A549 (cell line): Measurements from ENCODE around the gene UVSSA. TPM values are rescaled to one million over a fixed set of nuclear protein-coding genes. Genes with fewer than 3 reads are reported as not detected.

Experiments
- ATAC-seq, 2 experiments: fragments of 200-7000 bp in 1 of 2; fragments of >200 bp in 1 of 2; cut with Nextera tagmentation in 1 of 2; cut with Tn5 transposase in 1 of 2; 3 replicates each; pipeline versions ENCODE4 v1.8.0 to v1.9.1; 2018 to 2020; ENCODE audit warnings: mild to moderate bottlenecking in 1 of 2, moderate library complexity in 1 of 2
- CTCF ChIA-PET: fragments of 300-600 bp; sonication (Branson Sonifier 250); formaldehyde crosslinking; extraction: SDS; loops from one replicate; lab custom pipeline; 2021; ENCODE audit warnings: antibody characterized with exemption, inconsistent platforms; lab: Yijun Ruan, JAX
- POLR2A ChIA-PET: fragments of 350-600 bp; formaldehyde crosslinking; extraction: SDS; loops from one replicate; lab custom pipeline; 2021; ENCODE audit warnings: antibody characterized with exemption, inconsistent platforms; lab: Yijun Ruan, JAX
- DNase-seq, 2 experiments: peaks; one replicate each; pipeline versions ENCODE4 v3.0.0 to v3.0.0-alpha.2; 2011 to 2016; ENCODE audit warnings: low read depth in 1 of 2, low spot score in 1 of 2
- FAIRE-seq: peaks from 2 replicates; lab custom pipeline; 2011; peaks lifted over from hg19 to GRCh38; lab: Jason Lieb, UNC
- H3K27ac ChIP-seq, 2 experiments: fragments of >200 bp; sonication (Bioruptor Twin); formaldehyde crosslinking; 3 replicates each; pipeline ENCODE4 v1.5.1; 2016 to 2017
- H3K4me1 ChIP-seq: fragments of >200 bp; sonication (Bioruptor Twin); formaldehyde crosslinking; 3 replicates; pipeline ENCODE4 v1.6.1; 2016
- H3K4me2 ChIP-seq: fragments of >200 bp; sonication (Bioruptor Twin); formaldehyde crosslinking; 3 replicates; pipeline ENCODE4 v1.6.1; 2016
- H3K4me3 ChIP-seq: fragments of >200 bp; sonication (Bioruptor Twin); formaldehyde crosslinking; 3 replicates; pipeline ENCODE4 v1.5.1; 2016
- H3K9me3 ChIP-seq: fragments of >200 bp; sonication (Bioruptor Twin); formaldehyde crosslinking; 3 replicates; pipeline ENCODE4 v1.6.1; 2016
- ATOH8 ChIP-seq: fragments of 250-450 bp; sonication (Bioruptor Pico); IDR thresholded peaks from 2 replicates; pipeline ENCODE4 v1.5.0; 2020; ENCODE audit warnings: low read depth, mild to moderate bottlenecking, moderate library complexity
- BCL3 ChIP-seq: fragments of >200 bp; sonication (Bioruptor Twin); formaldehyde crosslinking; IDR thresholded peaks from 3 replicates; pipeline ENCODE4 v1.6.1; 2016
- BHLHE40 ChIP-seq: IDR thresholded peaks from 2 replicates; pipeline ENCODE4 v1.6.1; 2012; ENCODE audit warnings: low read depth, low read length, inconsistent platforms
- CHD2 ChIP-seq: fragments of 150-350 bp; IDR thresholded peaks from 2 replicates; pipeline ENCODE4 v1.6.1; 2014; ENCODE audit warnings: low read length; ENCODE audit not compliant: partially characterized antibody
- FOSL2 ChIP-seq, 2 experiments: fragments of 450-650 bp in 1 of 2; fragments of >200 bp in 1 of 2; sonication (Bioruptor Twin) in 1 of 2; formaldehyde crosslinking; IDR thresholded peaks; 2 replicates each; pipeline versions ENCODE4 v1.5.0 to v1.6.1; 2016 to 2020; ENCODE audit warnings: mild to moderate bottlenecking in 1 of 2, moderate library complexity in 1 of 2
- GATA3 ChIP-seq: IDR thresholded peaks from 2 replicates; pipeline ENCODE4 v1.6.1; 2012; ENCODE audit warnings: borderline replicate concordance
- HES2 ChIP-seq: fragments of >200 bp; sonication (Bioruptor Twin); formaldehyde crosslinking; IDR thresholded peaks from 2 replicates; pipeline ENCODE4 v1.6.1; 2016
- HMGXB4 ChIP-seq: fragments of 250-450 bp; sonication (Bioruptor Pico); IDR thresholded peaks from 2 replicates; pipeline ENCODE4 v1.5.0; 2021; ENCODE audit warnings: mild to moderate bottlenecking, moderate library complexity, borderline replicate concordance
- JUN ChIP-seq, 2 experiments: fragments of >200 bp; sonication (Bioruptor Twin); formaldehyde crosslinking; IDR thresholded peaks; 2 replicates in 1 of 2; 3 replicates in 1 of 2; pipeline ENCODE4 v1.6.1; 2016 to 2017
- KDM1A ChIP-seq: fragments of 200-600 bp; sonication (generic); IDR thresholded peaks from 2 replicates; pipeline ENCODE4 v1.6.1; 2016; ENCODE audit warnings: low read depth, mild to moderate bottlenecking
- MAFK ChIP-seq: fragments of 450-650 bp; IDR thresholded peaks from 2 replicates; pipeline ENCODE4 v1.6.1; 2014; ENCODE audit not compliant: partially characterized antibody
- NFE2L2 ChIP-seq: fragments of 150-350 bp; conservative IDR thresholded peaks from 2 replicates; pipeline ENCODE4 v1.6.1; 2014; ENCODE audit warnings: low read length
- PBX3 ChIP-seq: IDR thresholded peaks from 2 replicates; pipeline ENCODE4 v1.6.1; 2012
- POLR2AphosphoS2 ChIP-seq: conservative IDR thresholded peaks from 2 replicates; pipeline ENCODE4 v1.6.1; 2012; ENCODE audit warnings: low read length, improper control_type of control experiment, inconsistent platforms
- REST ChIP-seq: fragments of 200-600 bp; sonication (generic); IDR thresholded peaks from 2 replicates; pipeline ENCODE4 v1.6.1; 2016; ENCODE audit warnings: antibody characterized with exemption, mild to moderate bottlenecking, moderate library complexity
- TP53 ChIP-seq: fragments of 250-450 bp; sonication (Bioruptor Pico); IDR thresholded peaks from 2 replicates; pipeline ENCODE4 v1.5.0; 2021; ENCODE audit warnings: mild to moderate bottlenecking, moderate library complexity
- USF2 ChIP-seq: fragments of 450-650 bp; IDR thresholded peaks from 2 replicates; pipeline ENCODE4 v1.6.1; 2014; ENCODE audit warnings: antibody characterized with exemption
- ZSCAN20 ChIP-seq: fragments of 250-450 bp; sonication (Bioruptor Pico); IDR thresholded peaks from 2 replicates; pipeline ENCODE4 v1.8.0; 2022; ENCODE audit warnings: mild to moderate bottlenecking, moderate library complexity
- WGBS: methylation state at CpG from one replicate; pipeline ENCODE4 v1.1.6; 2017; ENCODE audit errors: missing lambda C conversion rate; 5-methylcytosine and 5-hydroxymethylcytosine counted together
- polyA plus RNA-seq, 4 experiments: library from polyadenylated mRNA; depleted of rRNA in 3 of 4; stranded (reverse); fragments of >200 nt; fragmentation: RNase III in 1 of 4; extraction: RNeasy Plus Mini Kit Qiagen cat#74134 plus additional on column Dnase treatment in 1 of 4; gene quantifications; 2 replicates in 3 of 4; 3 replicates in 1 of 4; pipeline ENCODE4 v1.2.3, GENCODE V29; 2011 to 2017

The UVSSA gene
- polyA plus RNA-seq, 2 of the 4 experiments (the other 2 are of a cell fraction): 4.5 to 6.9 TPM

- no peaks in the 10 kb centered on the region for H3K9me3 ChIP-seq
- H3K4me3 ChIP-seq: no peak overlapping the region
- 85% methylated on average over 10 of the region's 34 CpGs for WGBS
- DNase-seq: no peak
- POLR2A ChIA-PET: no interaction called here
- no peak for FAIRE-seq
- CTCF ChIA-PET: no interaction called here
- no peaks in the 10 kb centered on the region for H3K4me1 ChIP-seq
- H3K4me2 ChIP-seq: no peak overlapping the region
- TF ChIP-seq FOSL2 (IDR thresholded peaks at IDR 0.05) (no peak), FOSL2 (CRISPR knock-in tag; IDR thresholded peaks at IDR 0.05) (no peak), ATOH8 (CRISPR knock-in tag) (no peak), CHD2 (no peak), BHLHE40 (no peak), NFE2L2 (no peak), HMGXB4 (CRISPR knock-in tag) (no peak), GATA3 (no peak), PBX3 (no peak), MAFK (no peak), KDM1A (no peak), BCL3 (no peak), USF2 (no peak), ZSCAN20 (CRISPR knock-in tag) (no peak), POLR2AphosphoS2 (no peak), TP53 (CRISPR knock-in tag) (no peak), HES2 (no peak), JUN (IDR thresholded peaks at IDR 0.05) (no peak), REST (no peak)
- ATAC-seq: no peak
- H3K27ac ChIP-seq: no peak overlapping the region
Measured at GRCh38 chr4:1329408-1330371, 17.3 kb upstream of the UVSSA start.
